GM12801 (cell line): Measurements from ENCODE around the gene CLCN3.

Experiments
- TF ChIP-seq, protein P1 (sequence below): IDR thresholded peaks from one replicate; pipeline ENCODE4 v1.5.1; 2011; ENCODE audit warnings: control low read depth; ENCODE audit not compliant: insufficient read length; ENCODE audit errors: extremely low read depth

The CLCN3 gene

DNA sequence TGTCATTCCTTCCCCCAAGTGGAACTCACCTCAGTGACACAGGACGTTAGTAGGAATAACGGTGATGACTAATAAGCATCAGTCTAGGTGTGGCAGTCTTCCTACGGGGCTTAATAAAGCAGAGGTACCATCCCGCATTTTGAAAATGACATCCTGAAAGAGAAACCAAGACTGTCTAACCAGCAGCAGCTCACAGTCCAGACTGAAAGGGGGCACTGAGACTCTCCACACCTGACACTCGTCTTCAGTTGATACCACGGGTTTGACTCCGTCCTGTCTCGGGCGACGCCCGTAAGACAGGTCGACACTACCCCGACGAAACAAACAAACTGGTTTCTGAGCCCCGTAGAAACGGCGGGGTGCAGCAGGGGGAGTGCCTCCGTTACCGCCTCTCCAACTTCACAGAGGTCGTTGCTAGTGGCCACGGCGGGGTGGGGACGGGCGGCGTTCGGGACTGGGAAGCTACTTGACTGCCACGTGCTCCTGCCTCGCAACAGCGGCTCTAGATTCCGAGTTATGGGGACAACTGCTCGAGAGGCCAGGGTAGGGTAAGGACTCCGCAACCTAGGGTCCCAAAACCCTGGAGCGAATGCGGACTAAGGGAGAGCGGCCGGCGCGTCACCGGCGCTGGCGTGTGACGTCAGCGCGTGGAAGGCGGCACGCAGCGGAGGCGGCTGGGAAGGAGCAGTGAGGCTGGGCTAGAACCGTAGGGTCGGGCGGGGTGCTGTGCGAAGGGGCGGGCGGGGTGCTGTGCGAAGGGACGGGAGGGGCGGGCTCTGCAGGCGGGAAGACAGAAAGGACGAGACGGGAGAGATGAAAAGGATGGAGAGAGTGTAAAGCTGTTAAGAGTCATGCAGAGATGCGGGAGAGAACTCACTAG lies 8.1 kb upstream of the CLCN3 start, which contains the start of gene NEK1:
Gene NEK1, minus strand, starts transcription at position 593 of the 880 bp plus-strand sequence. CDS start 9,953 bp downstream, outside the sequence.
- TF ChIP-seq, protein P1, sequence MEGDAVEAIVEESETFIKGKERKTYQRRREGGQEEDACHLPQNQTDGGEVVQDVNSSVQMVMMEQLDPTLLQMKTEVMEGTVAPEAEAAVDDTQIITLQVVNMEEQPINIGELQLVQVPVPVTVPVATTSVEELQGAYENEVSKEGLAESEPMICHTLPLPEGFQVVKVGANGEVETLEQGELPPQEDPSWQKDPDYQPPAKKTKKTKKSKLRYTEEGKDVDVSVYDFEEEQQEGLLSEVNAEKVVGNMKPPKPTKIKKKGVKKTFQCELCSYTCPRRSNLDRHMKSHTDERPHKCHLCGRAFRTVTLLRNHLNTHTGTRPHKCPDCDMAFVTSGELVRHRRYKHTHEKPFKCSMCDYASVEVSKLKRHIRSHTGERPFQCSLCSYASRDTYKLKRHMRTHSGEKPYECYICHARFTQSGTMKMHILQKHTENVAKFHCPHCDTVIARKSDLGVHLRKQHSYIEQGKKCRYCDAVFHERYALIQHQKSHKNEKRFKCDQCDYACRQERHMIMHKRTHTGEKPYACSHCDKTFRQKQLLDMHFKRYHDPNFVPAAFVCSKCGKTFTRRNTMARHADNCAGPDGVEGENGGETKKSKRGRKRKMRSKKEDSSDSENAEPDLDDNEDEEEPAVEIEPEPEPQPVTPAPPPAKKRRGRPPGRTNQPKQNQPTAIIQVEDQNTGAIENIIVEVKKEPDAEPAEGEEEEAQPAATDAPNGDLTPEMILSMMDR: no peak

GRCh38 chr4:169612871-169613859 lies 7.2 kb upstream of the CLCN3 start:
- TF ChIP-seq, protein P1: no peak

DNA sequence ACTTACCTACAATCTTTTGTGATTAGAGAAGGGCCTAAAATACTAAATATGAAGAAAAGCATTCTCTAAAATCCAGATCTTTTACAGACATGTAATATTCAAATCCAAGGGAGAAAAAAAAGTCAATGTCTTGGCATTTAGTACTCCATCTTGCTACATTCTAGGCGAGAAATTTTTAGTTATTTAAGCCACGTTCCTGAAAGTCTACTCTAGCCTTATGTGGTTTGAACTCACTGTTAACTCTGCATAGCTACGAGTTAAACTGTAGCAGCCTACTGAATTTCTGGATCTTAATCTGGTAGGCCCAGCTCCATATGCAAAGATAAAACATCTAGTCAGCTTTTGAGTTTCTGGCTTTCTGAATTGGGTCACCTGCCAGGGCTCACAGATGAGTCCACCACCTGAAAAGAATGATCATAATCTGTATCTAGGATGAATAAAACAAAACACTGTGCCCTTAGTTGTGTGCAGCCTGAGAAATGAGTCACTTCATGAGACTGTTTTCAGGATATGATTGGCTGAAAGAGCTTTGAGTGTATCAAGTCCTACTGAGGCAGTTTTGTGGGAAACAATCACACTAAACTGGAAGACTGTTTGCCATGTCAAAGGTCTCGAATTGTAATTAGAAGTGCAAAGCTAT lies 4.8 kb upstream of the CLCN3 start:
- TF ChIP-seq, protein P1: no peak

DNA sequence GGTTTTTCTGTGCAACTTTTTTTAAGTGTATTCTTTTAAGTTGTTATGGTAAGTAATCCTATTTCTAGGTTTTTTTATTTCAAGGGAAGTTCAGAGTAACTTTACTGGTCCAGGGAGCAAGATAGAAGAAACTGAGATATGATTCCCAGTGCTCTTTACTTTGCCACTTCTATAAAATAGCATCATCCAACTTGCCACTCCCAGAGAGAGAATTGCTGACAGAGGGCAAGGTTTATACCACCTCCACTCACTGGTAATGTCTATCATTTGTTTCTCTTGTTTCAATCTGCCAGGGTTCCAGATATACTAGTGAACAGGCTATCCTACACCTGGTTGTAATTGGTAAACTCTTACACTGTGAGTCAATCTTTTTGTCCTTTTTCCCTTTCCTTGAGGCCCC lies 3.5 kb upstream of the CLCN3 start:
- TF ChIP-seq, protein P1: no peak

DNA sequence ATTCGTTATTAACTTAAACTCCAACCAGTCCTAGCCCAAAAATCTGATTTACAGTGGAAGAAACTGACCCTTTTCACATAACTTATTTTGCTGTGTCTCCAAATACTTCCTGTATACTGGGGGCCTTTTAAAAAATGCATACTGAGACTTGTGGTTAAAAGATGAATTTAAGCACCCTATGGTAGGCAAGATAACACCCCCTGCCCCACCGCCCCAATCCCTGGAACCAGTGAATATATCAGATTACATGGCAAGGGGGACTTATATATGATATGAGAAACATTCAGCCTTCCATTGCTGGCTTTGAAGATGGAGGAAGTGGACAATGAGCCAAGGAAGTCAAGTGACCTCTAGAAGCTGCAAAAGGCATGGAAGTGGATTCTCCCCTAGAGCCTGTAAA lies 3.1 kb upstream of the CLCN3 start:
- TF ChIP-seq, protein P1: no peak

DNA sequence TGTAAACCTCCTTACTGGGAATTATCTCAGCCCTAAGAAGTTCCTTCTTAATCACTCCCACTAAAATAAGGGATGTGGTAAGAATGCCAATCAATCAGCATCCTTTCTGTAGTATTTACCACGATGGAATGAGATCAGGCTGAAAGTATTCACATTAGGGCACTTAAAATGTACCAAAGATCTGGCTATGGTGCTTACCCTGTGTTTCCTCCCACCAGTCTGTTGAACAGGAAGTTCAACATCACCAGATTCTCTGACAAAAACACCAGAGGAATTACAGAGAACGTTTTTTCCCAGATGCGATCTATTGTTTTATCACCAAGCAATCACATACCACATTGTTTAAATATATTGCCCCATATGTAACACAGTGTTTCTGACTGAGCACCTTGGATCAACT lies 2.1 kb upstream of the CLCN3 start:
- TF ChIP-seq, protein P1: no peak
